Endothelial cell of umbilical vein (primary cell): Measurements from ENCODE around the gene HUNK. TPM values are rescaled to one million over a fixed set of nuclear protein-coding genes. Genes with fewer than 3 reads are reported as not detected.
A peak's percentile ranks its signal among the peaks of the same experiment; 100 is the strongest.

ENCODE experiments used
- BruUV-seq: library from RNA; stranded (reverse); fragments of 400-500 nt; replicated peaks from 2 replicates; lab custom pipeline; 2021; lab: Mats Ljungman, UMichigan
- CTCF ChIA-PET: fragments of 300-600, 350-600 bp; sonication (Branson Sonifier 250); formaldehyde crosslinking; loops from one replicate; lab custom pipeline; 2021; ENCODE audit warnings: antibody characterized with exemption, inconsistent platforms; lab: Charles Lee
- POLR2A ChIA-PET: fragments of 300-600, 350-600 bp; sonication (Branson Sonifier 250); formaldehyde crosslinking; loops from one replicate; lab custom pipeline; 2021; ENCODE audit warnings: antibody characterized with exemption, inconsistent platforms; lab: Charles Lee
- DNase-seq: peaks from one replicate; pipeline ENCODE4 v3.0.0-alpha.2; 2011; ENCODE audit warnings: low read depth, low spot score
- FAIRE-seq: peaks from 2 replicates; lab custom pipeline; 2011; peaks lifted over from hg19 to GRCh38; lab: Jason Lieb, UNC
- H2AFZ ChIP-seq: 2 replicates; pipeline ENCODE4 v1.6.0; 2012; ENCODE audit warnings: low read depth, low read length, control low read depth, inconsistent platforms
- H3K27ac ChIP-seq: 2 replicates; pipeline ENCODE4 v1.5.1; 2011; ENCODE audit warnings: low read depth, mild to moderate bottlenecking, control low read depth, low read length, moderate library complexity; ENCODE audit not compliant: insufficient read depth
- H3K27me3 ChIP-seq, 2 experiments: 2 replicates each; pipeline versions ENCODE4 v1.6.0 to v1.6.1; 2011; ENCODE audit warnings: low read length in 2 of 2, mixed read lengths in 1 of 2; ENCODE audit not compliant: control insufficient read depth in 2 of 2, insufficient read depth in 2 of 2
- H3K36me3 ChIP-seq, 2 experiments: 2 replicates in 1 of 2; 3 replicates in 1 of 2; pipeline ENCODE4 v1.5.1; 2011; ENCODE audit warnings: low read length in 2 of 2, mild to moderate bottlenecking in 1 of 2, moderate library complexity in 1 of 2; ENCODE audit not compliant: control insufficient read depth in 2 of 2, insufficient read depth in 2 of 2; ENCODE audit errors: extremely low read depth in 1 of 2
- H3K4me1 ChIP-seq: 3 replicates; pipeline ENCODE4 v1.5.1; 2011; ENCODE audit warnings: mild to moderate bottlenecking, low read length; ENCODE audit not compliant: control insufficient read depth, insufficient read depth; ENCODE audit errors: extremely low read depth
- H3K4me2 ChIP-seq: 2 replicates; pipeline ENCODE4 v1.6.1; 2011; ENCODE audit warnings: low read length, control low read depth, mixed read lengths; ENCODE audit not compliant: insufficient read depth
- H3K4me3 ChIP-seq, 3 experiments: fragments of 200-600 bp in 1 of 3; sonication (generic), shearing (Covaris generic) in 1 of 3; replicated peaks in 1 of 3; 2 replicates each; pipeline ENCODE4 v1.5.1; 2011 to 2016; ENCODE audit warnings: control low read depth in 3 of 3, low read length in 3 of 3, mild to moderate bottlenecking in 2 of 3, inconsistent platforms in 1 of 3, low read depth in 1 of 3, moderate library complexity in 1 of 3; ENCODE audit not compliant: insufficient read depth in 1 of 3
- H3K79me2 ChIP-seq: 2 replicates; pipeline ENCODE4 v1.6.0; 2012; ENCODE audit warnings: low read length, inconsistent platforms; ENCODE audit not compliant: control insufficient read depth, insufficient read depth
- H3K9ac ChIP-seq: replicated peaks from 2 replicates; pipeline ENCODE3; 2011; ENCODE audit warnings: low read length, control low read depth; ENCODE audit not compliant: insufficient read depth; ENCODE audit errors: extremely low read depth
- H3K9me1 ChIP-seq: replicated peaks from 3 replicates; pipeline ENCODE4 v1.6.0; 2011; ENCODE audit warnings: mild to moderate bottlenecking, low read length; ENCODE audit not compliant: control insufficient read depth, insufficient read depth; ENCODE audit errors: extremely low read depth
- H3K9me3 ChIP-seq: replicated peaks from 2 replicates; pipeline ENCODE4 v1.5.1; 2012; ENCODE audit warnings: low read length, inconsistent platforms; ENCODE audit not compliant: control insufficient read depth, insufficient read depth
- H4K20me1 ChIP-seq: replicated peaks from 2 replicates; pipeline ENCODE3; 2011; ENCODE audit warnings: mild to moderate bottlenecking, low read length; ENCODE audit not compliant: control insufficient read depth, insufficient read depth; ENCODE audit errors: extremely low read depth
- EZH2 ChIP-seq: IDR thresholded peaks from 2 replicates; pipeline ENCODE4 v1.6.1; 2012; ENCODE audit warnings: borderline replicate concordance, low read depth, mild to moderate bottlenecking, moderate library complexity, low read length, inconsistent platforms; ENCODE audit not compliant: severe bottlenecking
- FOS ChIP-seq: IDR thresholded peaks from 2 replicates; pipeline ENCODE4 v1.6.1; 2011; ENCODE audit warnings: mild to moderate bottlenecking, low read length, moderate library complexity, borderline replicate concordance; ENCODE audit not compliant: insufficient read depth
- GATA2 ChIP-seq: IDR thresholded peaks from 2 replicates; pipeline ENCODE4 v1.7.0; 2011; ENCODE audit warnings: low read depth, mild to moderate bottlenecking, moderate library complexity, mixed read lengths, low read length; ENCODE audit not compliant: insufficient read length, insufficient read depth
- JUN ChIP-seq: IDR thresholded peaks from 2 replicates; pipeline ENCODE4 v1.6.1; 2011; ENCODE audit warnings: borderline replicate concordance, low read depth; ENCODE audit not compliant: insufficient read length, insufficient read depth
- MAX ChIP-seq: IDR thresholded peaks from 2 replicates; pipeline ENCODE4 v1.6.1; 2011; ENCODE audit not compliant: insufficient read depth, insufficient read length
- MYC ChIP-seq: IDR thresholded peaks from one replicate; pipeline ENCODE4 v1.6.1; 2011; ENCODE audit warnings: mild to moderate bottlenecking, low read depth, low read length
- POLR2A ChIP-seq: IDR thresholded peaks from 2 replicates; pipeline ENCODE4 v1.6.1; 2012; ENCODE audit warnings: low read depth, mild to moderate bottlenecking, control low read depth, low read length
- POLR2AphosphoS5 ChIP-seq: IDR thresholded peaks from 2 replicates; pipeline ENCODE4 v1.6.1; 2012; ENCODE audit warnings: low read depth, mild to moderate bottlenecking, control low read depth, low read length, moderate library complexity; ENCODE audit not compliant: insufficient read depth
- dilution Hi-C: fragments of 300-500 bp; cut with MboI; formaldehyde crosslinking; loops from one replicate; pipeline ENCODE4 v1.15.0; 2019; ENCODE audit warnings: low sequenced_read_pairs; ENCODE audit not compliant: extremely low pct_ligation_motif_present
- intact Hi-C: fragments of 100-400 bp; cut with micrococcal nuclease; formaldehyde crosslinking; loops from one replicate; pipeline ENCODE4 v1.10.0; 2022
- polyA plus RNA-seq, 4 experiments: library from polyadenylated mRNA; depleted of rRNA in 3 of 4; stranded (reverse) in 3 of 4; unstranded in 1 of 4; fragments of >200 nt; gene quantifications; 2 replicates each; pipeline versions ENCODE4 v1.2.1 to v1.2.3, GENCODE V29; 2011 to 2012; ENCODE audit warnings: missing spikeins in 1 of 4
- total RNA-seq: library from RNA; stranded (reverse); gene quantifications from 2 replicates; pipeline ENCODE4 v1.2.3, GENCODE V29; 2021
- TF ChIP-seq, protein P1 (sequence below), 2 donors: IDR thresholded peaks; 1 replicate in 1 of 2; 2 replicates in 1 of 2; pipeline ENCODE4 v1.5.1; 2011; ENCODE audit warnings: low read length in 2 of 2, mild to moderate bottlenecking in 2 of 2, moderate library complexity in 2 of 2, control low read depth in 1 of 2, inconsistent platforms in 1 of 2, low read depth in 1 of 2; ENCODE audit not compliant: insufficient read depth in 1 of 2; ENCODE audit errors: extremely low read depth in 1 of 2

The HUNK gene
- total and polyA plus RNA-seq, 2 donors (not counting 3 experiments of a cell fraction or from before 2014, with no cell fraction given) = not detected

- Histone ChIP-seq H2AFZ (no peak overlapping the region), H3K9me1 (no peaks in the 10 kb centered on the region), H3K9ac (no peak overlapping the region), H3K27me3 (peaks cover 7 to 15% of the 10 kb centered on the region in 2 experiments), H3K36me3 (no peaks in the 10 kb centered on the region), H4K20me1 (no peaks in the 10 kb centered on the region), H3K4me3 (no peak overlapping the region), H3K4me2 (no peak overlapping the region), H3K79me2 (no peaks in the 10 kb centered on the region), H3K4me1 (no peaks in the 10 kb centered on the region), H3K9me3 (no peaks in the 10 kb centered on the region), H3K27ac (no peak overlapping the region)
- TF ChIP-seq, protein P1, sequence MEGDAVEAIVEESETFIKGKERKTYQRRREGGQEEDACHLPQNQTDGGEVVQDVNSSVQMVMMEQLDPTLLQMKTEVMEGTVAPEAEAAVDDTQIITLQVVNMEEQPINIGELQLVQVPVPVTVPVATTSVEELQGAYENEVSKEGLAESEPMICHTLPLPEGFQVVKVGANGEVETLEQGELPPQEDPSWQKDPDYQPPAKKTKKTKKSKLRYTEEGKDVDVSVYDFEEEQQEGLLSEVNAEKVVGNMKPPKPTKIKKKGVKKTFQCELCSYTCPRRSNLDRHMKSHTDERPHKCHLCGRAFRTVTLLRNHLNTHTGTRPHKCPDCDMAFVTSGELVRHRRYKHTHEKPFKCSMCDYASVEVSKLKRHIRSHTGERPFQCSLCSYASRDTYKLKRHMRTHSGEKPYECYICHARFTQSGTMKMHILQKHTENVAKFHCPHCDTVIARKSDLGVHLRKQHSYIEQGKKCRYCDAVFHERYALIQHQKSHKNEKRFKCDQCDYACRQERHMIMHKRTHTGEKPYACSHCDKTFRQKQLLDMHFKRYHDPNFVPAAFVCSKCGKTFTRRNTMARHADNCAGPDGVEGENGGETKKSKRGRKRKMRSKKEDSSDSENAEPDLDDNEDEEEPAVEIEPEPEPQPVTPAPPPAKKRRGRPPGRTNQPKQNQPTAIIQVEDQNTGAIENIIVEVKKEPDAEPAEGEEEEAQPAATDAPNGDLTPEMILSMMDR (IDR thresholded peaks at IDR 0.05; ENCODE audit: extremely low read depth in 1 of 2, insufficient read depth in 1 of 2, low read depth in 1 of 2, low read length in 2 of 2) = peak; percentile 81 to 95
- TF ChIP-seq POLR2AphosphoS5 = no peak
- dilution Hi-C loops (no loop called here), intact Hi-C loops (loop anchor here (1.0 kb wide), 2 partner anchors 392 to 735 kb away; no protein-coding TSS in a partner anchor)
- POLR2A ChIA-PET = no interaction called here
- no TSS peak for BruUV-seq
- CTCF ChIA-PET = interaction anchor here (0.6 to 11.5 kb wide), 18 partner anchors 8 to 735 kb away, joined by 3 to 208 read pairs (median 3); no protein-coding TSS in a partner anchor
- DNase-seq (peak; percentile 72), FAIRE-seq (peak; percentile 89)
Observed at GRCh38 chr21:31866077-31866511, 6.7 kb upstream of the HUNK start.

- Histone ChIP-seq H3K4me3 (no peak overlapping the region), H3K79me2 (no peaks in the 10 kb centered on the region), H3K27ac (no peak overlapping the region), H3K4me2 (no peak overlapping the region), H3K4me1 (peaks cover 8% of the 10 kb centered on the region), H2AFZ (no peak overlapping the region), H3K9me3 (no peaks in the 10 kb centered on the region), H3K27me3 (peaks cover 25 to 37% of the 10 kb centered on the region in 2 experiments), H3K9ac (no peak overlapping the region), H3K9me1 (no peaks in the 10 kb centered on the region), H4K20me1 (no peaks in the 10 kb centered on the region), H3K36me3 (no peaks in the 10 kb centered on the region)
- ChIA-PET POLR2A (no interaction called here), CTCF (interaction anchor here (11.5 kb wide), 1 partner anchor 388 kb away, joined by 208 read pairs; no protein-coding TSS in a partner anchor)
- FAIRE-seq (no peak), DNase-seq (no peak)
- dilution Hi-C loops (no loop called here), intact Hi-C loops (no loop called here)
- no peak for TF ChIP-seq MAX
- TF ChIP-seq GATA2 = no peak
- TF ChIP-seq, protein P1 (IDR thresholded peaks at IDR 0.05; ENCODE audit: extremely low read depth in 1 of 2, insufficient read depth in 1 of 2, low read depth in 1 of 2, low read length in 2 of 2) = no peak
- TF ChIP-seq MYC = no peak
- no peak for TF ChIP-seq POLR2A
- no peak for TF ChIP-seq JUN
- no peak for TF ChIP-seq EZH2
- TF ChIP-seq FOS = no peak
- no peak for TF ChIP-seq POLR2AphosphoS5
- no TSS peak for BruUV-seq
Observed at GRCh38 chr21:31869750-31870149, 3.1 kb upstream of the HUNK start.
